H1 (cell line): ENCODE measurements around the gene ULBP3. TPM values are rescaled to one million over a fixed set of nuclear protein-coding genes. Genes with fewer than 3 reads are reported as not detected.

ENCODE experiments used
- CTCF ChIA-PET: fragments of 300-600 bp; sonication (Branson Sonifier 250); formaldehyde crosslinking; loops from one replicate; lab custom pipeline; 2021; ENCODE audit not compliant: partially characterized antibody; lab: Charles Lee
- POLR2A ChIA-PET: fragments of 300-600 bp; sonication (Branson Sonifier 250); formaldehyde crosslinking; loops from one replicate; lab custom pipeline; 2021; ENCODE audit warnings: inconsistent platforms; ENCODE audit not compliant: partially characterized antibody; lab: Charles Lee
- DNase-seq, 2 experiments: peaks; one replicate each; pipeline versions ENCODE4 v3.0.0 to v3.0.0-alpha.2; 2010 to 2022; ENCODE audit warnings: low spot score in 2 of 2, low read depth in 1 of 2, mixed read lengths in 1 of 2
- FAIRE-seq: peaks from 2 replicates; lab custom pipeline; 2011; peaks lifted over from hg19 to GRCh38; lab: Jason Lieb, UNC
- H2AFZ ChIP-seq: 2 replicates; pipeline ENCODE4 v1.8.1; 2012; ENCODE audit warnings: low read length, inconsistent platforms
- H2AK5ac ChIP-seq: 2 replicates; pipeline ENCODE4 v1.6.1; 2013; ENCODE audit warnings: low read depth, low read length
- H2BK120ac ChIP-seq: replicated peaks from 2 replicates; pipeline ENCODE3; 2013; ENCODE audit warnings: low read depth, low read length, inconsistent platforms
- H2BK12ac ChIP-seq: 2 replicates; pipeline ENCODE4 v1.6.1; 2013; ENCODE audit warnings: low read depth, low read length
- H2BK15ac ChIP-seq: 2 replicates; pipeline ENCODE4 v1.6.1; 2013; ENCODE audit warnings: low read length
- H2BK20ac ChIP-seq: 2 replicates; pipeline ENCODE4 v1.6.1; 2013; ENCODE audit warnings: low read length
- H2BK5ac ChIP-seq: 2 replicates; pipeline ENCODE4 v1.6.1; 2013; ENCODE audit warnings: low read depth, low read length
- H3K14ac ChIP-seq: 2 replicates; pipeline ENCODE4 v1.6.1; 2013; ENCODE audit warnings: inconsistent platforms; ENCODE audit not compliant: insufficient read length
- H3K18ac ChIP-seq: 2 replicates; pipeline ENCODE4 v1.6.1; 2013; ENCODE audit warnings: low read length; ENCODE audit errors: extremely low read depth
- H3K23ac ChIP-seq: 2 replicates; pipeline ENCODE4 v1.6.1; 2013; ENCODE audit warnings: inconsistent platforms; ENCODE audit not compliant: insufficient read length
- H3K23me2 ChIP-seq: 2 replicates; pipeline ENCODE4 v1.6.1; 2013; ENCODE audit warnings: low read depth, low read length
- H3K27ac ChIP-seq: 2 replicates; pipeline ENCODE4 v1.6.1; 2011; ENCODE audit warnings: low read depth, low read length, inconsistent platforms
- H3K27me3 ChIP-seq, 4 experiments: replicated peaks in 1 of 4; 1 replicate in 1 of 4; 2 replicates in 3 of 4; pipeline versions ENCODE4 v1.6.1 to v1.8.1; 2011 to 2013; ENCODE audit warnings: low read length in 3 of 4, mild to moderate bottlenecking in 3 of 4, inconsistent platforms in 2 of 4, mixed read lengths in 2 of 4, moderate library complexity in 1 of 4; ENCODE audit not compliant: control insufficient read depth in 3 of 4, insufficient read depth in 3 of 4; ENCODE audit errors: extremely low read depth in 1 of 4
- H3K36me3 ChIP-seq, 4 experiments: 2 replicates each; pipeline versions ENCODE4 v1.6.1 to v1.8.1; 2011 to 2013; ENCODE audit warnings: mild to moderate bottlenecking in 4 of 4, low read length in 3 of 4, moderate library complexity in 2 of 4, control low read depth in 1 of 4, inconsistent platforms in 1 of 4; ENCODE audit not compliant: insufficient read depth in 4 of 4, control insufficient read depth in 2 of 4
- H3K4ac ChIP-seq: replicated peaks from 2 replicates; pipeline ENCODE3; 2013; ENCODE audit warnings: low read length, low read depth, mixed read lengths, inconsistent platforms; ENCODE audit not compliant: insufficient read length
- H3K4me1 ChIP-seq, 4 experiments: replicated peaks in 1 of 4; 1 replicate in 1 of 4; 2 replicates in 3 of 4; pipeline versions ENCODE4 v1.6.1 to v1.8.1; 2011 to 2013; ENCODE audit warnings: low read length in 3 of 4, inconsistent platforms in 2 of 4, mixed read lengths in 1 of 4; ENCODE audit not compliant: insufficient read depth in 4 of 4, control insufficient read depth in 3 of 4
- H3K4me2 ChIP-seq, 2 experiments: 2 replicates each; pipeline versions ENCODE4 v1.6.1 to v1.8.1; 2011 to 2013; ENCODE audit warnings: low read depth in 2 of 2, low read length in 2 of 2, control low read depth in 1 of 2, inconsistent platforms in 1 of 2, mild to moderate bottlenecking in 1 of 2; ENCODE audit not compliant: insufficient read depth in 1 of 2
- H3K4me3 ChIP-seq, 4 experiments: fragments of 200-600, 300-600 bp in 1 of 4; sonication (generic), shearing (Covaris generic), sonication (Bioruptor Twin) in 1 of 4; 2 replicates each; pipeline versions ENCODE4 v1.5.1 to v1.8.1; 2011 to 2016; ENCODE audit warnings: low read length in 4 of 4, low read depth in 3 of 4, control low read depth in 2 of 4, inconsistent platforms in 2 of 4, mild to moderate bottlenecking in 2 of 4, mixed read lengths in 1 of 4, moderate library complexity in 1 of 4; ENCODE audit not compliant: insufficient read depth in 2 of 4; ENCODE audit errors: extremely low read depth in 1 of 4
- H3K56ac ChIP-seq: replicated peaks from 2 replicates; pipeline ENCODE3; 2013; ENCODE audit warnings: low read depth, mild to moderate bottlenecking, mixed read lengths, low read length, inconsistent platforms; ENCODE audit not compliant: insufficient read length
- H3K79me1 ChIP-seq: 2 replicates; pipeline ENCODE4 v1.6.1; 2013; ENCODE audit warnings: low read depth, low read length, control low read depth
- H3K79me2 ChIP-seq, 2 experiments: 2 replicates each; pipeline versions ENCODE4 v1.6.1 to v1.8.1; 2012 to 2013; ENCODE audit warnings: low read length in 2 of 2, mild to moderate bottlenecking in 2 of 2, inconsistent platforms in 1 of 2; ENCODE audit not compliant: insufficient read depth in 2 of 2, control insufficient read depth in 1 of 2
- H3K9ac ChIP-seq, 4 experiments: replicated peaks in 1 of 4; 1 replicate in 1 of 4; 2 replicates in 3 of 4; pipeline versions ENCODE4 v1.6.1 to v1.8.1; 2011 to 2013; ENCODE audit warnings: low read depth in 3 of 4, low read length in 3 of 4, control low read depth in 2 of 4, mild to moderate bottlenecking in 2 of 4, moderate library complexity in 2 of 4, inconsistent platforms in 1 of 4; ENCODE audit errors: extremely low read depth in 1 of 4
- H3K9me3 ChIP-seq, 2 experiments: 2 replicates each; pipeline versions ENCODE4 v1.6.1 to v1.8.1; 2012 to 2013; ENCODE audit warnings: mild to moderate bottlenecking in 2 of 2, moderate library complexity in 2 of 2, control low read depth in 1 of 2, inconsistent platforms in 1 of 2, low read depth in 1 of 2, low read length in 1 of 2, mixed read lengths in 1 of 2; ENCODE audit not compliant: insufficient read depth in 2 of 2
- H4K20me1 ChIP-seq, 2 experiments: replicated peaks in 1 of 2; 2 replicates each; pipeline versions ENCODE3 to v1.8.1; 2011 to 2013; ENCODE audit warnings: inconsistent platforms in 2 of 2, low read length in 2 of 2, mild to moderate bottlenecking in 1 of 2; ENCODE audit not compliant: insufficient read depth in 2 of 2, control insufficient read depth in 1 of 2
- H4K5ac ChIP-seq: 2 replicates; pipeline ENCODE4 v1.6.1; 2013; ENCODE audit warnings: low read length, low read depth, mixed read lengths, inconsistent platforms; ENCODE audit not compliant: insufficient read length
- H4K8ac ChIP-seq: 2 replicates; pipeline ENCODE4 v1.8.0; 2013; ENCODE audit warnings: mild to moderate bottlenecking, moderate library complexity, low read length, inconsistent platforms; ENCODE audit not compliant: insufficient read depth; ENCODE audit errors: extremely low read depth
- H4K91ac ChIP-seq: replicated peaks from 2 replicates; pipeline ENCODE3; 2013; ENCODE audit warnings: low read length, mixed read lengths, inconsistent platforms; ENCODE audit not compliant: insufficient read length
- CBX8 ChIP-seq: fragments of 300-800, 300-1000 bp; sonication (generic); IDR thresholded peaks from 2 replicates; pipeline ENCODE4 v1.7.1; 2016; ENCODE audit warnings: low read depth, low read length, borderline replicate concordance
- EGR1 ChIP-seq: IDR thresholded peaks from 2 replicates; pipeline ENCODE4 v1.6.1; 2011; ENCODE audit warnings: low read depth, low read length, borderline replicate concordance
- MAFK ChIP-seq: IDR thresholded peaks from 2 replicates; pipeline ENCODE4 v1.6.1; 2012; ENCODE audit warnings: low read depth, mild to moderate bottlenecking, improper control_type of control experiment, low read length
- PHF8 ChIP-seq: fragments of 200-600 bp; sonication (generic); conservative IDR thresholded peaks from 2 replicates; pipeline ENCODE4 v1.7.1; 2012; ENCODE audit warnings: low read depth, mild to moderate bottlenecking, inconsistent platforms, low read length, moderate library complexity
- RAD21 ChIP-seq, 2 experiments: IDR thresholded peaks in 1 of 2; conservative IDR thresholded peaks in 1 of 2; 2 replicates each; pipeline ENCODE4 v1.6.1; 2011; ENCODE audit warnings: low read depth in 2 of 2, low read length in 2 of 2, improper control_type of control experiment in 1 of 2, inconsistent platforms in 1 of 2, mild to moderate bottlenecking in 1 of 2, moderate library complexity in 1 of 2
- RNF2 ChIP-seq: fragments of 200-900, 300-1000 bp; sonication (generic); IDR thresholded peaks from 2 replicates; pipeline ENCODE4 v1.7.1; 2016; ENCODE audit warnings: borderline replicate concordance, low read depth, mild to moderate bottlenecking, antibody characterized with exemption, low read length; ENCODE audit not compliant: poor library complexity, severe bottlenecking; ENCODE audit errors: missing control alignments
- RXRA ChIP-seq: IDR thresholded peaks from 2 replicates; pipeline ENCODE4 v1.6.1; 2011; ENCODE audit warnings: low read depth, mild to moderate bottlenecking, low read length, moderate library complexity; ENCODE audit not compliant: insufficient read depth
- SRF ChIP-seq: IDR thresholded peaks from 2 replicates; pipeline ENCODE4 v1.6.1; 2011; ENCODE audit warnings: mild to moderate bottlenecking, low read depth, low read length, moderate library complexity
- SUZ12 ChIP-seq: fragments of 200-600 bp; sonication (generic); IDR thresholded peaks from 2 replicates; pipeline ENCODE4 v1.6.1; 2012; ENCODE audit warnings: mild to moderate bottlenecking, inconsistent platforms, low read length, moderate library complexity, mixed read lengths
- WGBS, 2 experiments: shearing (Covaris generic) in 1 of 2; methylation state at CpG; one replicate each; pipeline versions ENCODE4 v1.1.6 to v1.1.7; 2013 to 2015; ENCODE audit warnings: low lambda C conversion rate in 2 of 2, mixed read lengths in 2 of 2, inconsistent platforms in 1 of 2, low coverage in 1 of 2, missing lambda C conversion rate in 1 of 2; ENCODE audit not compliant: insufficient replicate concordance in 2 of 2, insufficient coverage in 1 of 2, insufficient read length in 1 of 2; ENCODE audit errors: extremely low coverage in 1 of 2, missing lambda C conversion rate in 1 of 2; 5-methylcytosine and 5-hydroxymethylcytosine counted together
- polyA plus RNA-seq, 7 experiments: library from polyadenylated mRNA; depleted of rRNA in 3 of 7; stranded (reverse) in 5 of 7; unstranded in 2 of 7; fragments of >200 nt in 5 of 7; fragments of 200-250 nt in 2 of 7; gene quantifications; 1 replicate in 5 of 7; 2 replicates in 1 of 7; 4 replicates in 1 of 7; pipeline versions ENCODE4 v1.2.1 to v1.2.3, GENCODE V29; 2011 to 2013; ENCODE audit warnings: missing spikeins in 2 of 7, mixed read lengths in 2 of 7
- total RNA-seq: library from RNA; stranded (reverse); fragmentation: NEBNext Ultra II Directional; extraction: Animal tissue kit (Norgen Biotek cat#: 25700); gene quantifications from 2 replicates; pipeline ENCODE4 v1.2.1, GENCODE V29; 2021
- TF ChIP-seq, protein P1 (sequence below): IDR thresholded peaks from 2 replicates; pipeline ENCODE4 v1.6.1; 2012; ENCODE audit warnings: low read length, inconsistent platforms
- TF ChIP-seq, protein P2 (sequence below): IDR thresholded peaks from 2 replicates; pipeline ENCODE4 v1.6.1; 2012; ENCODE audit warnings: inconsistent platforms

Gene ULBP3
- total and polyA plus RNA-seq, 2 of the 8 experiments (the other 6 are each of a cell fraction or from before 2014, with no cell fraction given) = 1.9 to 4.2 TPM

DNA sequence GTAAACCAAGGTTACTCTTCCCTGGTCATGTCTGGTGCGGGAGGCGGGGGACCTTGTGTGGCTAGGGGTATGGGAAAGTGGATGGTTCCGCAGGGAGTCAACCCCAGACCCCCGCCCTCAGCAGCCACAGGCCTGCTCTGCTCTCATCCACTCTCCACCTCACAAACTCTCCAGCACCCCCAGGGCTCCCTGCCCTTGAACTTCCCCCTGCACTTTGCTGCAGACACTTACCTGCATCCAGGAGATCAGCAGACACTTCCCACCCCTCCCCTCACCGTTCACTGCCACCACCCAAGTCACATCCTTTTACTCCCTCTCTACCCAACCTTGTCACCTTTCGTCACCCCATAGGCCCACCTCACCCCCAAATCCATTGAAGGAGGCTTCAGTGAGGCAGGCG is 39.6 kb downstream of the ULBP3 start:
- Histone ChIP-seq H2BK12ac (no peak overlapping the region; the same call in 1 of the 2 replicates), H3K9ac (no peak overlapping the region), H3K36me3 (no peaks in the 10 kb centered on the region), H3K4me3 (no peak overlapping the region), H3K79me2 (no peaks in the 10 kb centered on the region), H3K27me3 (peaks cover 7 to 32% (median 22%) of the 10 kb centered on the region in 4 experiments; a peak in 6 of 7 replicates), H2BK15ac (no peak overlapping the region), H3K79me1 (no peaks in the 10 kb centered on the region), H2BK20ac (no peak overlapping the region), H4K91ac (no peak overlapping the region), H3K56ac (no peak overlapping the region), H2AFZ (no peak overlapping the region), H4K8ac (no peak overlapping the region), H3K9me3 (no peaks in the 10 kb centered on the region), H3K4me2 (no peak overlapping the region), H3K23ac (no peak overlapping the region), H3K4ac (no peak overlapping the region), H2BK120ac (no peak overlapping the region), H4K5ac (no peak overlapping the region), H2AK5ac (no peak overlapping the region), H3K14ac (no peak overlapping the region), H3K18ac (no peak overlapping the region), H3K27ac (no peak overlapping the region), H3K23me2 (no peaks in the 10 kb centered on the region; the same call in 1 of the 2 replicates), H2BK5ac (no peak overlapping the region), H3K4me1 (peaks cover 0 to 6% (median 1%) of the 10 kb centered on the region in 4 experiments; a peak in 4 of 7 replicates), H4K20me1 (no peaks in the 10 kb centered on the region)
- ChIA-PET CTCF (interaction anchor here (1.4 kb wide), 1 partner anchor 95 kb away, joined by 3 read pairs; no protein-coding TSS in a partner anchor), POLR2A (no interaction called here)
- 85% methylated on average over 7 of the region's 7 CpGs; no CpG with 5 or more reads in 1 of the 2 experiments for WGBS, 2 experiments
- no peak for FAIRE-seq
- DNase-seq = no peak
- TF ChIP-seq CBX8 = no peak
- TF ChIP-seq, protein P1, sequence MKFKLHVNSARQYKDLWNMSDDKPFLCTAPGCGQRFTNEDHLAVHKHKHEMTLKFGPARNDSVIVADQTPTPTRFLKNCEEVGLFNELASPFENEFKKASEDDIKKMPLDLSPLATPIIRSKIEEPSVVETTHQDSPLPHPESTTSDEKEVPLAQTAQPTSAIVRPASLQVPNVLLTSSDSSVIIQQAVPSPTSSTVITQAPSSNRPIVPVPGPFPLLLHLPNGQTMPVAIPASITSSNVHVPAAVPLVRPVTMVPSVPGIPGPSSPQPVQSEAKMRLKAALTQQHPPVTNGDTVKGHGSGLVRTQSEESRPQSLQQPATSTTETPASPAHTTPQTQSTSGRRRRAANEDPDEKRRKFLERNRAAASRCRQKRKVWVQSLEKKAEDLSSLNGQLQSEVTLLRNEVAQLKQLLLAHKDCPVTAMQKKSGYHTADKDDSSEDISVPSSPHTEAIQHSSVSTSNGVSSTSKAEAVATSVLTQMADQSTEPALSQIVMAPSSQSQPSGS = no peak
- TF ChIP-seq SUZ12 = no peak
- TF ChIP-seq RXRA = no peak
- no peak for TF ChIP-seq SRF
- no peak for TF ChIP-seq EGR1
- TF ChIP-seq MAFK = no peak
- no peak for TF ChIP-seq RAD21 (IDR thresholded peaks at IDR 0.05 in 1 of 2, conservative IDR thresholded peaks at IDR 0.05 in 1 of 2; ENCODE audit: low read depth in 2 of 2, low read length in 2 of 2)
- TF ChIP-seq PHF8 = no peak
- TF ChIP-seq RNF2 = no peak
- TF ChIP-seq, protein P2, sequence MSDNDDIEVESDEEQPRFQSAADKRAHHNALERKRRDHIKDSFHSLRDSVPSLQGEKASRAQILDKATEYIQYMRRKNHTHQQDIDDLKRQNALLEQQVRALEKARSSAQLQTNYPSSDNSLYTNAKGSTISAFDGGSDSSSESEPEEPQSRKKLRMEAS = no peak
